GM12892 (cell line): Measurements from ENCODE around the gene QPCT.

ENCODE experiments used
- POLR2A ChIP-seq: IDR thresholded peaks from 2 replicates; pipeline ENCODE4 v1.6.1; 2011; ENCODE audit warnings: low read depth, low read length, control low read depth
- POLR2AphosphoS5 ChIP-seq: IDR thresholded peaks from 2 replicates; pipeline ENCODE4 v1.6.1; 2011; ENCODE audit warnings: low read depth, low read length, control low read depth
- TAF1 ChIP-seq: IDR thresholded peaks from 2 replicates; pipeline ENCODE4 v1.6.1; 2011; ENCODE audit warnings: low read depth, mild to moderate bottlenecking, control low read depth, low read length, borderline replicate concordance

- TF ChIP-seq POLR2A (no peak), POLR2AphosphoS5 (no peak), TAF1 (no peak)
Observed at GRCh38 chr2:37338933-37339332, 5.5 kb upstream of the QPCT start.
